Right lobe of liver (tissue), 6 donors: Measurements from ENCODE around the gene REPIN1. TPM values are rescaled to one million over a fixed set of nuclear protein-coding genes. Genes with fewer than 3 reads are reported as not detected.

Source experiments
- ATAC-seq, 4 donors: fragments of 200-7000 bp; cut with Tn5 transposase; one replicate each; pipeline ENCODE4 v1.9.1; 2020; ENCODE audit warnings: mild to moderate bottlenecking in 4 of 4, moderate library complexity in 4 of 4
- DNase-seq, 3 donors: peaks; one replicate each; pipeline ENCODE4 v3.0.0-alpha.2; 2020
- H3K27ac ChIP-seq, 3 donors: fragments of 200-600 bp; one replicate each; pipeline ENCODE4 v1.8.0; 2022
- H3K27me3 ChIP-seq, 2 donors: fragments of 200-600 bp; one replicate each; pipeline ENCODE4 v1.8.0; 2022
- H3K36me3 ChIP-seq, 4 donors: fragments of 200-600 bp; sonication (generic) in 1 of 4; one replicate each; pipeline versions ENCODE4 v1.5.1 to v1.8.0; 2017 to 2022; ENCODE audit warnings: control low read depth in 1 of 4
- H3K4me1 ChIP-seq, 4 donors: fragments of 200-600 bp; sonication (generic) in 1 of 4; one replicate each; pipeline versions ENCODE4 v1.5.1 to v1.8.0; 2017 to 2022; ENCODE audit warnings: control low read depth in 1 of 4
- H3K4me3 ChIP-seq, 3 donors: fragments of 200-600 bp; one replicate each; pipeline ENCODE4 v1.8.0; 2022
- H3K9me3 ChIP-seq, 4 donors: fragments of 200-600 bp; sonication (generic) in 1 of 4; one replicate each; pipeline versions ENCODE4 v1.5.1 to v1.8.0; 2017 to 2022; ENCODE audit warnings: control low read depth in 1 of 4
- POLR2A ChIP-seq: fragments of 450-650 bp; IDR thresholded peaks from one replicate; pipeline ENCODE4 v1.6.1; 2017; ENCODE audit warnings: antibody characterized with exemption, mild to moderate bottlenecking
- WGBS: methylation state at CpG from one replicate; pipeline ENCODE4 v1.1.6; 2018; ENCODE audit warnings: low coverage, low lambda C conversion rate; ENCODE audit not compliant: insufficient coverage; ENCODE audit errors: missing lambda C conversion rate; 5-methylcytosine and 5-hydroxymethylcytosine counted together
- intact Hi-C, 2 donors: fragments of 100-400 bp; cut with DNase I; formaldehyde crosslinking; loops; one replicate each; pipeline versions ENCODE4 v1.11.2 to v1.14.1; 2022
- total RNA-seq, 6 experiments: library from RNA; depleted of rRNA in 2 of 6; stranded (reverse); fragments of >200 nt in 2 of 6; fragmentation: NEBNext Ultra II Directional in 3 of 6; extraction: Animal tissue kit (Norgen Biotek cat#: 25700) in 3 of 6; gene quantifications; one replicate each; pipeline versions ENCODE4 v1.1.0 to v1.2.4, GENCODE V29; 2016 to 2023
- TF ChIP-seq, protein P1 (sequence below), 4 donors: fragments of 200-600 bp in 3 of 4; fragments of 450-650 bp in 1 of 4; IDR thresholded peaks; one replicate each; pipeline versions ENCODE4 v1.5.1 to v1.8.0; 2016 to 2022; ENCODE audit warnings: antibody characterized with exemption in 4 of 4, mild to moderate bottlenecking in 2 of 4
- donor health status: DM: no; HTN: yes; CAD: no.
- donor health status: DM: no; HTN: no; CAD: no.
- donor health status: DM: no; HTN: no; CAD: no.
- donor health status: DM: no; HTN: yes; CAD: no.
- donor health status: DM: no; HTN: yes; CAD: no.

Gene REPIN1
- total RNA-seq, 6 experiments from 2014 or later = 56.2 to 133 (median 73.5) TPM

DNA sequence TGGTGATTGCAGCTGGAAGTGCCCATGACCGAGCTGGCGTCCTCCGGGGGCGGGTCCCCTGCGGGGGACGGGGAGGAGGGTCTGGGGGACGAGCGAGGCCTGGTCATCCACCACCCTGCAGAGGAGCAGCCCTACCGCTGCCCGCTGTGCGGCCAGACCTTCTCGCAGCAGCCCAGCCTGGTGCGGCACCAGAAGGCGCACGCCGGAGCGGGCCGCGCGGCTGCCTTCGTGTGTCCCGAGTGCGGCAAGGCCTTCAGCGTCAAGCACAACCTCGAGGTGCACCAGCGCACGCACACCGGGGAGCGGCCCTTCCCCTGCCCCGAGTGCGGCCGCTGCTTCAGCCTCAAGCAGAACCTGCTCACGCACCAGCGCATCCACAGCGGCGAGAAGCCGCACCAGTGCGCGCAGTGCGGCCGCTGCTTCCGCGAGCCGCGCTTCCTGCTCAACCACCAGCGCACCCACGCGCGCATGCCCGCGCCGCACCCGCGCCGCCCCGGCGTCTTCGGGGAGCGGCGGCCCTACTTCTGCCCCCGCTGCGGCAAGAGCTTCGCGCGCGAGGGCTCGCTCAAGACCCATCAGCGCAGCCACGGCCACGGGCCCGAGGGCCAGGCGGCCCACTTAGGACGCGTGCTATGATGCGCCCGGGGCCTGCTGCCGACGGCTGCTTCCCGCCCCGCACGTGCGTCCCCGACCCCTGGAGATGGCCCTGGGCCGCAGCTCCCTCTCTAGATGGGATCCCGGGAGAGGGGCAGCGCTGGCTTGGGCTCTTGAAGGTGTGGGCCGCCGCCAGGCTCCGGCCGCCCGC, 39.2 kb downstream of the REPIN1 start:
- H3K4me3 ChIP-seq = no peak overlapping the region
- TF ChIP-seq, protein P1, sequence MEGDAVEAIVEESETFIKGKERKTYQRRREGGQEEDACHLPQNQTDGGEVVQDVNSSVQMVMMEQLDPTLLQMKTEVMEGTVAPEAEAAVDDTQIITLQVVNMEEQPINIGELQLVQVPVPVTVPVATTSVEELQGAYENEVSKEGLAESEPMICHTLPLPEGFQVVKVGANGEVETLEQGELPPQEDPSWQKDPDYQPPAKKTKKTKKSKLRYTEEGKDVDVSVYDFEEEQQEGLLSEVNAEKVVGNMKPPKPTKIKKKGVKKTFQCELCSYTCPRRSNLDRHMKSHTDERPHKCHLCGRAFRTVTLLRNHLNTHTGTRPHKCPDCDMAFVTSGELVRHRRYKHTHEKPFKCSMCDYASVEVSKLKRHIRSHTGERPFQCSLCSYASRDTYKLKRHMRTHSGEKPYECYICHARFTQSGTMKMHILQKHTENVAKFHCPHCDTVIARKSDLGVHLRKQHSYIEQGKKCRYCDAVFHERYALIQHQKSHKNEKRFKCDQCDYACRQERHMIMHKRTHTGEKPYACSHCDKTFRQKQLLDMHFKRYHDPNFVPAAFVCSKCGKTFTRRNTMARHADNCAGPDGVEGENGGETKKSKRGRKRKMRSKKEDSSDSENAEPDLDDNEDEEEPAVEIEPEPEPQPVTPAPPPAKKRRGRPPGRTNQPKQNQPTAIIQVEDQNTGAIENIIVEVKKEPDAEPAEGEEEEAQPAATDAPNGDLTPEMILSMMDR (IDR thresholded peaks at IDR 0.05) = no peak
- no peak for TF ChIP-seq POLR2A
- intact Hi-C loops = no loop called here
- WGBS = 93% methylated on average over 3 of the region's 91 CpGs
- H3K4me1 ChIP-seq = peaks cover 0 to 23% (median 8%) of the 10 kb centered on the region in 4 donors
- H3K27ac ChIP-seq = peak overlapping the region; percentile 88 to 96 (median 91)
- DNase-seq (peak in 1 of 3 donors; percentile 42), ATAC-seq (no peak)
- H3K9me3 ChIP-seq = no peaks in the 10 kb centered on the region
- no peaks in the 10 kb centered on the region for H3K27me3 ChIP-seq
- H3K36me3 ChIP-seq = peaks cover 0 to 5% (median 0%) of the 10 kb centered on the region in 4 donors

GRCh38 chr7:150408393-150409299, 40.0 kb downstream of the REPIN1 start:
- TF ChIP-seq POLR2A = no peak
- peaks cover 0 to 23% (median 8%) of the 10 kb centered on the region in 4 donors for H3K4me1 ChIP-seq
- DNase-seq (no peak), ATAC-seq (no peak)
- intact Hi-C loops = no loop called here
- H3K27me3 ChIP-seq = no peaks in the 10 kb centered on the region
- 93% methylated on average over 9 of the region's 22 CpGs for WGBS
- peaks cover 0 to 5% (median 0%) of the 10 kb centered on the region in 4 donors for H3K36me3 ChIP-seq
- H3K4me3 ChIP-seq = no peak overlapping the region
- H3K9me3 ChIP-seq = no peaks in the 10 kb centered on the region
- no peak overlapping the region for H3K27ac ChIP-seq

DNA sequence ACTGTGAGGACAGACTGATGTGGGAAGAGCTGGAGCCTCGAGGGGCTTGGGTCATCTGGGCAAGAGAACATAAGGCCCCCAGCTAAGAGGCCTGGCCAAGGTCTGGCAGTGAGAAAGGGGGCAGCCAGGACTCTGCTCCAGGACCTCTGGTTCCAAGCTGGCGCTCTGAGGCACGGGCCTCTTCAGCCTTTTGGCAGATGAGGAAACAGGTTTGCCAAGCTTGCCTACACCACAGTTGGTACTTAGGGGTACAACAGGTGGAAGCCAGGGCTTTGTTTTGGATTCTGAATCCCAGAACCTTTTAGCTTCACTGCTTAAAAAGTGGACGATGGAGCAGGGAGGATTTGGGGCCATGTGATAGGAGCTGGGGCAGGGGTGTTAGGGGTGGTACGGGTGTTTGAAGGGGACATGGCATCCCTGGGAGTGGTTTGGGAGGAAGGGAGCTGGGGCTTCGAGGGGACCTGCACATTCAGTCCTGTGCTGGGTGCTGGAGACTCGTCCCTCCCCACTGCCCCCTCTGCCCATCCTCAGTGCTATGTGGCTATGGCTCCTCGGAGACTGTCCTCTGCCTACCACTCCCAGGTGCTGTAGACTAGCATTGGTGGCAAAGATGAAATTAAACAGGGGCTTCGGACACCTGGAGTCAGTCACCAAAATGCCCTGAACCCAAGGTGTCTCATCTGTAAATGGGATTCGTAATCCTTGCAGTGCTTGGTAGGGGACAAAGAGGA, 40.8 kb downstream of the REPIN1 start:
- no peak overlapping the region for H3K27ac ChIP-seq
- H3K4me3 ChIP-seq = no peak overlapping the region
- peak in 1 of 3 donors; percentile 28 for DNase-seq
- H3K9me3 ChIP-seq = no peaks in the 10 kb centered on the region
- ATAC-seq = no peak
- TF ChIP-seq POLR2A = no peak
- TF ChIP-seq, protein P1 (IDR thresholded peaks at IDR 0.05) = no peak
- H3K36me3 ChIP-seq = peaks cover 0 to 5% (median 0%) of the 10 kb centered on the region in 4 donors
- peaks cover 0 to 18% (median 7%) of the 10 kb centered on the region in 4 donors for H3K4me1 ChIP-seq
- WGBS = 85% methylated on average over 4 of the region's 10 CpGs
- intact Hi-C loops = no loop called here
- no peaks in the 10 kb centered on the region for H3K27me3 ChIP-seq

GRCh38 chr7:150410131-150410530, 41.5 kb downstream of the REPIN1 start:
- Histone ChIP-seq H3K36me3 (peaks cover 0 to 5% (median 0%) of the 10 kb centered on the region in 4 donors), H3K4me3 (no peak overlapping the region), H3K27ac (no peak overlapping the region), H3K4me1 (peaks cover 0 to 23% (median 6%) of the 10 kb centered on the region in 4 donors), H3K27me3 (no peaks in the 10 kb centered on the region), H3K9me3 (no peaks in the 10 kb centered on the region)
- intact Hi-C loops = no loop called here
- no peak for TF ChIP-seq POLR2A
- TF ChIP-seq, protein P1 (IDR thresholded peaks at IDR 0.05) = no peak
- WGBS = 60% methylated on average over 1 of the region's 7 CpGs
- DNase-seq (no peak), ATAC-seq (no peak)
